H1 (cell line): ENCODE data around the gene KCNH5. TPM values are rescaled to one million over a fixed set of nuclear protein-coding genes. Genes with fewer than 3 reads are reported as not detected.

ENCODE experiments used
- CTCF ChIA-PET: fragments of 300-600 bp; sonication (Branson Sonifier 250); formaldehyde crosslinking; loops from one replicate; lab custom pipeline; 2021; ENCODE audit not compliant: partially characterized antibody; lab: Charles Lee
- POLR2A ChIA-PET: fragments of 300-600 bp; sonication (Branson Sonifier 250); formaldehyde crosslinking; loops from one replicate; lab custom pipeline; 2021; ENCODE audit warnings: inconsistent platforms; ENCODE audit not compliant: partially characterized antibody; lab: Charles Lee
- DNase-seq, 2 experiments: peaks; one replicate each; pipeline versions ENCODE4 v3.0.0 to v3.0.0-alpha.2; 2010 to 2022; ENCODE audit warnings: low spot score in 2 of 2, low read depth in 1 of 2, mixed read lengths in 1 of 2
- FAIRE-seq: peaks from 2 replicates; lab custom pipeline; 2011; peaks lifted over from hg19 to GRCh38; lab: Jason Lieb, UNC
- H2AFZ ChIP-seq: 2 replicates; pipeline ENCODE4 v1.8.1; 2012; ENCODE audit warnings: low read length, inconsistent platforms
- H2AK5ac ChIP-seq: 2 replicates; pipeline ENCODE4 v1.6.1; 2013; ENCODE audit warnings: low read depth, low read length
- H2BK120ac ChIP-seq: replicated peaks from 2 replicates; pipeline ENCODE3; 2013; ENCODE audit warnings: low read depth, low read length, inconsistent platforms
- H2BK12ac ChIP-seq: 2 replicates; pipeline ENCODE4 v1.6.1; 2013; ENCODE audit warnings: low read depth, low read length
- H2BK15ac ChIP-seq: 2 replicates; pipeline ENCODE4 v1.6.1; 2013; ENCODE audit warnings: low read length
- H2BK20ac ChIP-seq: 2 replicates; pipeline ENCODE4 v1.6.1; 2013; ENCODE audit warnings: low read length
- H2BK5ac ChIP-seq: 2 replicates; pipeline ENCODE4 v1.6.1; 2013; ENCODE audit warnings: low read depth, low read length
- H3K14ac ChIP-seq: 2 replicates; pipeline ENCODE4 v1.6.1; 2013; ENCODE audit warnings: inconsistent platforms; ENCODE audit not compliant: insufficient read length
- H3K18ac ChIP-seq: 2 replicates; pipeline ENCODE4 v1.6.1; 2013; ENCODE audit warnings: low read length; ENCODE audit errors: extremely low read depth
- H3K23ac ChIP-seq: 2 replicates; pipeline ENCODE4 v1.6.1; 2013; ENCODE audit warnings: inconsistent platforms; ENCODE audit not compliant: insufficient read length
- H3K23me2 ChIP-seq: 2 replicates; pipeline ENCODE4 v1.6.1; 2013; ENCODE audit warnings: low read depth, low read length
- H3K27ac ChIP-seq: 2 replicates; pipeline ENCODE4 v1.6.1; 2011; ENCODE audit warnings: low read depth, low read length, inconsistent platforms
- H3K27me3 ChIP-seq, 4 experiments: replicated peaks in 1 of 4; 1 replicate in 1 of 4; 2 replicates in 3 of 4; pipeline versions ENCODE4 v1.6.1 to v1.8.1; 2011 to 2013; ENCODE audit warnings: low read length in 3 of 4, mild to moderate bottlenecking in 3 of 4, inconsistent platforms in 2 of 4, mixed read lengths in 2 of 4, moderate library complexity in 1 of 4; ENCODE audit not compliant: control insufficient read depth in 3 of 4, insufficient read depth in 3 of 4; ENCODE audit errors: extremely low read depth in 1 of 4
- H3K36me3 ChIP-seq, 4 experiments: 2 replicates each; pipeline versions ENCODE4 v1.6.1 to v1.8.1; 2011 to 2013; ENCODE audit warnings: mild to moderate bottlenecking in 4 of 4, low read length in 3 of 4, moderate library complexity in 2 of 4, control low read depth in 1 of 4, inconsistent platforms in 1 of 4; ENCODE audit not compliant: insufficient read depth in 4 of 4, control insufficient read depth in 2 of 4
- H3K4ac ChIP-seq: replicated peaks from 2 replicates; pipeline ENCODE3; 2013; ENCODE audit warnings: low read length, low read depth, mixed read lengths, inconsistent platforms; ENCODE audit not compliant: insufficient read length
- H3K4me1 ChIP-seq, 4 experiments: replicated peaks in 1 of 4; 1 replicate in 1 of 4; 2 replicates in 3 of 4; pipeline versions ENCODE4 v1.6.1 to v1.8.1; 2011 to 2013; ENCODE audit warnings: low read length in 3 of 4, inconsistent platforms in 2 of 4, mixed read lengths in 1 of 4; ENCODE audit not compliant: insufficient read depth in 4 of 4, control insufficient read depth in 3 of 4
- H3K4me2 ChIP-seq, 2 experiments: 2 replicates each; pipeline versions ENCODE4 v1.6.1 to v1.8.1; 2011 to 2013; ENCODE audit warnings: low read depth in 2 of 2, low read length in 2 of 2, control low read depth in 1 of 2, inconsistent platforms in 1 of 2, mild to moderate bottlenecking in 1 of 2; ENCODE audit not compliant: insufficient read depth in 1 of 2
- H3K4me3 ChIP-seq, 4 experiments: fragments of 200-600, 300-600 bp in 1 of 4; sonication (generic), shearing (Covaris generic), sonication (Bioruptor Twin) in 1 of 4; 2 replicates each; pipeline versions ENCODE4 v1.5.1 to v1.8.1; 2011 to 2016; ENCODE audit warnings: low read length in 4 of 4, low read depth in 3 of 4, control low read depth in 2 of 4, inconsistent platforms in 2 of 4, mild to moderate bottlenecking in 2 of 4, mixed read lengths in 1 of 4, moderate library complexity in 1 of 4; ENCODE audit not compliant: insufficient read depth in 2 of 4; ENCODE audit errors: extremely low read depth in 1 of 4
- H3K56ac ChIP-seq: replicated peaks from 2 replicates; pipeline ENCODE3; 2013; ENCODE audit warnings: low read depth, mild to moderate bottlenecking, mixed read lengths, low read length, inconsistent platforms; ENCODE audit not compliant: insufficient read length
- H3K79me1 ChIP-seq: 2 replicates; pipeline ENCODE4 v1.6.1; 2013; ENCODE audit warnings: low read depth, low read length, control low read depth
- H3K79me2 ChIP-seq, 2 experiments: 2 replicates each; pipeline versions ENCODE4 v1.6.1 to v1.8.1; 2012 to 2013; ENCODE audit warnings: low read length in 2 of 2, mild to moderate bottlenecking in 2 of 2, inconsistent platforms in 1 of 2; ENCODE audit not compliant: insufficient read depth in 2 of 2, control insufficient read depth in 1 of 2
- H3K9ac ChIP-seq, 4 experiments: replicated peaks in 1 of 4; 1 replicate in 1 of 4; 2 replicates in 3 of 4; pipeline versions ENCODE4 v1.6.1 to v1.8.1; 2011 to 2013; ENCODE audit warnings: low read depth in 3 of 4, low read length in 3 of 4, control low read depth in 2 of 4, mild to moderate bottlenecking in 2 of 4, moderate library complexity in 2 of 4, inconsistent platforms in 1 of 4; ENCODE audit errors: extremely low read depth in 1 of 4
- H3K9me3 ChIP-seq, 2 experiments: 2 replicates each; pipeline versions ENCODE4 v1.6.1 to v1.8.1; 2012 to 2013; ENCODE audit warnings: mild to moderate bottlenecking in 2 of 2, moderate library complexity in 2 of 2, control low read depth in 1 of 2, inconsistent platforms in 1 of 2, low read depth in 1 of 2, low read length in 1 of 2, mixed read lengths in 1 of 2; ENCODE audit not compliant: insufficient read depth in 2 of 2
- H4K20me1 ChIP-seq, 2 experiments: replicated peaks in 1 of 2; 2 replicates each; pipeline versions ENCODE3 to v1.8.1; 2011 to 2013; ENCODE audit warnings: inconsistent platforms in 2 of 2, low read length in 2 of 2, mild to moderate bottlenecking in 1 of 2; ENCODE audit not compliant: insufficient read depth in 2 of 2, control insufficient read depth in 1 of 2
- H4K5ac ChIP-seq: 2 replicates; pipeline ENCODE4 v1.6.1; 2013; ENCODE audit warnings: low read length, low read depth, mixed read lengths, inconsistent platforms; ENCODE audit not compliant: insufficient read length
- H4K8ac ChIP-seq: 2 replicates; pipeline ENCODE4 v1.8.0; 2013; ENCODE audit warnings: mild to moderate bottlenecking, moderate library complexity, low read length, inconsistent platforms; ENCODE audit not compliant: insufficient read depth; ENCODE audit errors: extremely low read depth
- H4K91ac ChIP-seq: replicated peaks from 2 replicates; pipeline ENCODE3; 2013; ENCODE audit warnings: low read length, mixed read lengths, inconsistent platforms; ENCODE audit not compliant: insufficient read length
- NRF1 ChIP-seq: IDR thresholded peaks from 2 replicates; pipeline ENCODE4 v1.6.1; 2011; ENCODE audit warnings: mild to moderate bottlenecking, low read depth, low read length, improper control_type of control experiment
- SAP30 ChIP-seq: fragments of 300-600 bp; sonication (generic); IDR thresholded peaks from 2 replicates; pipeline ENCODE4 v1.7.1; 2012; ENCODE audit warnings: low read length, moderate library complexity, mild to moderate bottlenecking, inconsistent platforms; ENCODE audit not compliant: insufficient read depth, insufficient replicate concordance
- SP2 ChIP-seq: IDR thresholded peaks from 2 replicates; pipeline ENCODE4 v1.6.1; 2012; ENCODE audit warnings: mild to moderate bottlenecking, low read length, inconsistent platforms
- WGBS, 2 experiments: shearing (Covaris generic) in 1 of 2; methylation state at CpG; one replicate each; pipeline versions ENCODE4 v1.1.6 to v1.1.7; 2013 to 2015; ENCODE audit warnings: low lambda C conversion rate in 2 of 2, mixed read lengths in 2 of 2, inconsistent platforms in 1 of 2, low coverage in 1 of 2, missing lambda C conversion rate in 1 of 2; ENCODE audit not compliant: insufficient replicate concordance in 2 of 2, insufficient coverage in 1 of 2, insufficient read length in 1 of 2; ENCODE audit errors: extremely low coverage in 1 of 2, missing lambda C conversion rate in 1 of 2; 5-methylcytosine and 5-hydroxymethylcytosine counted together
- polyA plus RNA-seq, 7 experiments: library from polyadenylated mRNA; depleted of rRNA in 3 of 7; stranded (reverse) in 5 of 7; unstranded in 2 of 7; fragments of >200 nt in 5 of 7; fragments of 200-250 nt in 2 of 7; gene quantifications; 1 replicate in 5 of 7; 2 replicates in 1 of 7; 4 replicates in 1 of 7; pipeline versions ENCODE4 v1.2.1 to v1.2.3, GENCODE V29; 2011 to 2013; ENCODE audit warnings: missing spikeins in 2 of 7, mixed read lengths in 2 of 7
- total RNA-seq: library from RNA; stranded (reverse); fragmentation: NEBNext Ultra II Directional; extraction: Animal tissue kit (Norgen Biotek cat#: 25700); gene quantifications from 2 replicates; pipeline ENCODE4 v1.2.1, GENCODE V29; 2021
- TF ChIP-seq, protein P1 (sequence below): IDR thresholded peaks from 2 replicates; pipeline ENCODE4 v1.6.1; 2011; ENCODE audit warnings: low read depth, mild to moderate bottlenecking, low read length; ENCODE audit not compliant: insufficient read depth

Gene KCNH5
- total and polyA plus RNA-seq, 2 of the 8 experiments (the other 6 are each of a cell fraction or from before 2014, with no cell fraction given), result 0.24 to 0.50 TPM

DNA sequence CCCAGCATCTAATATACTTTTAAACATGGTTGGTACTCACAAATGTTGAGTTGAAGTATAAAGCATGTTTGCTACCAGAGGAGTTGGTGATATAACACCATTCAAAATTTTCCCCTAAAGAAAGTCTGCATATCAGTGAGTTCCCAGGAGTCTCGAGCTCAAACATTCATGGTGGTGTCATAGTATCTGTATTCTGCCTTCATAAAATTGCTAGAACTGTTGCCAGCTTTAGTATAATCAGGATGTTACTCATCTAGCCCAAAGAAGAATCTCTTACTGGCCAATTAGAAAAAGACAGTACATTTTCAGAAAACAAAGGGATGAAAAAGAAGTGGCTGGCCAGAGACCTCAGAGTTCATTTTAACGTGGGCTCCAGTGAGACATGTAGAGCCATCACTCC is 374.7 kb downstream of the KCNH5 start:
- ChIA-PET POLR2A (no interaction called here), CTCF (no interaction called here)
- TF ChIP-seq SP2, result no peak
- TF ChIP-seq, protein P1, sequence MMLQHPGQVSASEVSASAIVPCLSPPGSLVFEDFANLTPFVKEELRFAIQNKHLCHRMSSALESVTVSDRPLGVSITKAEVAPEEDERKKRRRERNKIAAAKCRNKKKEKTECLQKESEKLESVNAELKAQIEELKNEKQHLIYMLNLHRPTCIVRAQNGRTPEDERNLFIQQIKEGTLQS, result no peak
- TF ChIP-seq SAP30, result no peak
- no peak for TF ChIP-seq NRF1
- H4K5ac ChIP-seq, result no peak overlapping the region
- H2BK15ac ChIP-seq, result no peak overlapping the region
- H2BK20ac ChIP-seq, result no peak overlapping the region
- H3K4me1 ChIP-seq, result no peaks in the 10 kb centered on the region
- no peak overlapping the region for H3K4ac ChIP-seq
- H3K27me3 ChIP-seq, result no peaks in the 10 kb centered on the region; a peak in 1 of 7 replicates
- H3K23me2 ChIP-seq, result no peaks in the 10 kb centered on the region
- H2AFZ ChIP-seq, result no peak overlapping the region
- H3K27ac ChIP-seq, result no peak overlapping the region
- no peak overlapping the region for H2BK120ac ChIP-seq
- H2BK5ac ChIP-seq, result no peak overlapping the region
- H2BK12ac ChIP-seq, result no peak overlapping the region
- no peak overlapping the region for H3K4me3 ChIP-seq
- no peak overlapping the region for H4K91ac ChIP-seq
- no peak overlapping the region for H3K23ac ChIP-seq
- H3K79me1 ChIP-seq, result no peaks in the 10 kb centered on the region
- FAIRE-seq (no peak), DNase-seq (no peak)
- H4K20me1 ChIP-seq, result no peaks in the 10 kb centered on the region
- H3K79me2 ChIP-seq, result no peaks in the 10 kb centered on the region
- H3K4me2 ChIP-seq, result no peak overlapping the region
- H3K18ac ChIP-seq, result no peak overlapping the region
- no peak overlapping the region for H4K8ac ChIP-seq
- H3K56ac ChIP-seq, result no peak overlapping the region
- 87% methylated on average over 2 of the region's 2 CpGs; no CpG with 5 or more reads in 1 of the 2 experiments for WGBS, 2 experiments
- no peaks in the 10 kb centered on the region; a peak in 1 of 8 replicates for H3K36me3 ChIP-seq
- no peak overlapping the region for H3K9ac ChIP-seq
- H2AK5ac ChIP-seq, result no peak overlapping the region
- H3K9me3 ChIP-seq, result no peaks in the 10 kb centered on the region
- no peak overlapping the region for H3K14ac ChIP-seq
